H9 (cell line): ENCODE results near the gene FAM9C. TPM values are rescaled to one million over a fixed set of nuclear protein-coding genes. Genes with fewer than 3 reads are reported as not detected.

Source experiments
- DNase-seq: peaks from one replicate; pipeline ENCODE4 v3.0.0-alpha.2; 2017
- H2AFZ ChIP-seq: one replicate; pipeline ENCODE4 v1.6.1; 2013; ENCODE audit warnings: mild to moderate bottlenecking, low read length, control low read depth, moderate library complexity
- H2AK5ac ChIP-seq: 2 replicates; pipeline ENCODE4 v1.6.1; 2013; ENCODE audit warnings: low read length, control low read depth, mixed read lengths; ENCODE audit not compliant: insufficient read length
- H2BK120ac ChIP-seq: one replicate; pipeline ENCODE4 v1.6.1; 2013; ENCODE audit warnings: low read depth, mild to moderate bottlenecking, low read length, control low read depth, inconsistent platforms; ENCODE audit not compliant: poor library complexity, severe bottlenecking
- H2BK12ac ChIP-seq: 2 replicates; pipeline ENCODE4 v1.6.1; 2013; ENCODE audit warnings: low read length, control low read depth, mixed read lengths, low read depth; ENCODE audit not compliant: insufficient read length
- H2BK15ac ChIP-seq: 2 replicates; pipeline ENCODE4 v1.6.1; 2013; ENCODE audit warnings: low read depth, low read length, control low read depth
- H2BK20ac ChIP-seq: one replicate; pipeline ENCODE4 v1.6.1; 2013; ENCODE audit warnings: low read depth, mild to moderate bottlenecking, low read length, control low read depth, inconsistent platforms; ENCODE audit not compliant: poor library complexity, severe bottlenecking
- H2BK5ac ChIP-seq: 2 replicates; pipeline ENCODE4 v1.6.1; 2013; ENCODE audit warnings: low read length, control low read depth, mixed read lengths; ENCODE audit not compliant: insufficient read length
- H3K14ac ChIP-seq: 2 replicates; pipeline ENCODE4 v1.6.1; 2013; ENCODE audit warnings: low read length, control low read depth; ENCODE audit not compliant: insufficient read depth
- H3K18ac ChIP-seq: 2 replicates; pipeline ENCODE4 v1.6.1; 2013; ENCODE audit warnings: low read depth, mild to moderate bottlenecking, mixed read lengths, low read length, control low read depth; ENCODE audit not compliant: insufficient read length
- H3K23ac ChIP-seq: 2 replicates; pipeline ENCODE4 v1.6.1; 2013; ENCODE audit warnings: low read length, control low read depth, mixed read lengths, low read depth; ENCODE audit not compliant: insufficient read length
- H3K23me2 ChIP-seq: 2 replicates; pipeline ENCODE4 v1.6.1; 2013; ENCODE audit warnings: low read depth, mild to moderate bottlenecking, mixed read lengths, low read length, control low read depth; ENCODE audit not compliant: insufficient read length, poor library complexity, severe bottlenecking
- H3K27ac ChIP-seq: 2 replicates; pipeline ENCODE4 v1.5.1; 2013; ENCODE audit warnings: low read length, control low read depth, mixed read lengths, low read depth; ENCODE audit not compliant: insufficient read length
- H3K27me3 ChIP-seq: 2 replicates; pipeline ENCODE4 v1.6.1; 2013; ENCODE audit warnings: low read length, control low read depth, inconsistent platforms; ENCODE audit not compliant: insufficient read depth
- H3K4ac ChIP-seq: 2 replicates; pipeline ENCODE4 v1.6.1; 2013; ENCODE audit warnings: low read depth, mild to moderate bottlenecking, control low read depth, inconsistent platforms, low read length, moderate library complexity
- H3K4me1 ChIP-seq: 2 replicates; pipeline ENCODE4 v1.6.1; 2013; ENCODE audit warnings: low read length, control low read depth, inconsistent platforms; ENCODE audit not compliant: insufficient read depth
- H3K4me2 ChIP-seq: 2 replicates; pipeline ENCODE4 v1.6.1; 2013; ENCODE audit warnings: low read length, control low read depth, mixed read lengths; ENCODE audit not compliant: insufficient read length, insufficient read depth
- H3K56ac ChIP-seq: 2 replicates; pipeline ENCODE4 v1.6.1; 2013; ENCODE audit warnings: low read depth, mild to moderate bottlenecking, mixed read lengths, low read length, control low read depth; ENCODE audit not compliant: insufficient read length
- H3K79me1 ChIP-seq: 2 replicates; pipeline ENCODE4 v1.6.1; 2013; ENCODE audit warnings: low read depth, mild to moderate bottlenecking, moderate library complexity, low read length, control low read depth, inconsistent platforms; ENCODE audit not compliant: insufficient read depth, poor library complexity, severe bottlenecking
- H3K79me2 ChIP-seq: 2 replicates; pipeline ENCODE4 v1.6.1; 2013; ENCODE audit warnings: low read length, control low read depth, inconsistent platforms; ENCODE audit not compliant: insufficient read depth
- H3K9ac ChIP-seq: 2 replicates; pipeline ENCODE4 v1.6.1; 2013; ENCODE audit warnings: low read length, control low read depth, mixed read lengths; ENCODE audit not compliant: insufficient read length; ENCODE audit errors: extremely low read depth
- H3K9me3 ChIP-seq: one replicate; pipeline ENCODE4 v1.6.1; 2013; ENCODE audit warnings: low read depth, low read length, inconsistent platforms; ENCODE audit not compliant: control insufficient read depth
- H3T11ph ChIP-seq: one replicate; pipeline ENCODE4 v1.6.1; 2013; ENCODE audit warnings: mild to moderate bottlenecking, low read length, control low read depth, inconsistent platforms
- H4K20me1 ChIP-seq: one replicate; pipeline ENCODE4 v1.6.1; 2013; ENCODE audit not compliant: control insufficient read depth, insufficient read length, insufficient read depth
- H4K5ac ChIP-seq: 2 replicates; pipeline ENCODE4 v1.6.1; 2013; ENCODE audit warnings: low read depth, mild to moderate bottlenecking, mixed read lengths, low read length, control low read depth; ENCODE audit not compliant: insufficient read length
- H4K8ac ChIP-seq: replicated peaks from 2 replicates; pipeline ENCODE4 v1.6.1; 2013; ENCODE audit warnings: low read length, control low read depth, mixed read lengths, low read depth; ENCODE audit not compliant: insufficient read length
- H4K91ac ChIP-seq: 2 replicates; pipeline ENCODE4 v1.6.1; 2013; ENCODE audit warnings: low read depth, mild to moderate bottlenecking, moderate library complexity, mixed read lengths, low read length, control low read depth; ENCODE audit not compliant: insufficient read length
- H3K27ac Mint-ChIP-seq, 3 experiments: 2 replicates in 2 of 3; 3 replicates in 1 of 3; pipeline ENCODE4 v1.8.0; 2020 to 2021; ENCODE audit warnings: mixed read lengths in 3 of 3, mild to moderate bottlenecking in 1 of 3, moderate library complexity in 1 of 3
- H3K27me3 Mint-ChIP-seq: 2 replicates; pipeline ENCODE4 v1.8.0; 2021; ENCODE audit warnings: low read depth, mild to moderate bottlenecking, moderate library complexity, mixed read lengths
- H3K36me3 Mint-ChIP-seq, 3 experiments: 2 replicates in 2 of 3; 3 replicates in 1 of 3; pipeline ENCODE4 v1.8.0; 2020 to 2021; ENCODE audit warnings: low read depth in 3 of 3, mixed read lengths in 3 of 3; ENCODE audit not compliant: insufficient read depth in 1 of 3
- H3K4me1 Mint-ChIP-seq, 2 experiments: 2 replicates each; pipeline ENCODE4 v1.8.0; 2020; ENCODE audit warnings: mixed read lengths in 2 of 2
- H3K4me3 Mint-ChIP-seq, 2 experiments: 2 replicates in 1 of 2; 3 replicates in 1 of 2; pipeline ENCODE4 v1.8.0; 2020 to 2021; ENCODE audit warnings: mild to moderate bottlenecking in 2 of 2, mixed read lengths in 2 of 2, moderate library complexity in 1 of 2
- H3K9me3 Mint-ChIP-seq, 2 experiments: 2 replicates in 1 of 2; 3 replicates in 1 of 2; pipeline ENCODE4 v1.8.0; 2020; ENCODE audit warnings: mild to moderate bottlenecking in 2 of 2, mixed read lengths in 2 of 2, moderate library complexity in 1 of 2
- WGBS: extraction: QIAGEN DNeasy Blood & Tissue Kit; methylation state at CpG from one replicate; pipeline ENCODE4 v1.1.7; 2013; ENCODE audit warnings: missing lambda C conversion rate, low lambda C conversion rate, mixed read lengths; ENCODE audit not compliant: insufficient read length; ENCODE audit errors: extremely low coverage; 5-methylcytosine and 5-hydroxymethylcytosine counted together
- total RNA-seq: library from RNA; stranded (reverse); gene quantifications from 2 replicates; pipeline ENCODE4 v1.2.1, GENCODE V29; 2021
- TF ChIP-seq, protein P1 (sequence below): fragments of 200-600 bp; sonication (generic); conservative IDR thresholded peaks from 3 replicates; pipeline ENCODE4 v1.8.0; 2021; ENCODE audit warnings: antibody characterized with exemption, mild to moderate bottlenecking

Gene FAM9C
- total RNA-seq, 1 experiment from 2014 or later: not detected

GRCh38 chrX:13014111-13015096, 30.0 kb downstream of the FAM9C start:
- H2BK20ac ChIP-seq: no peak overlapping the region
- H3K79me2 ChIP-seq: no peaks in the 10 kb centered on the region
- no peak overlapping the region for H4K8ac ChIP-seq
- TF ChIP-seq, protein P1, sequence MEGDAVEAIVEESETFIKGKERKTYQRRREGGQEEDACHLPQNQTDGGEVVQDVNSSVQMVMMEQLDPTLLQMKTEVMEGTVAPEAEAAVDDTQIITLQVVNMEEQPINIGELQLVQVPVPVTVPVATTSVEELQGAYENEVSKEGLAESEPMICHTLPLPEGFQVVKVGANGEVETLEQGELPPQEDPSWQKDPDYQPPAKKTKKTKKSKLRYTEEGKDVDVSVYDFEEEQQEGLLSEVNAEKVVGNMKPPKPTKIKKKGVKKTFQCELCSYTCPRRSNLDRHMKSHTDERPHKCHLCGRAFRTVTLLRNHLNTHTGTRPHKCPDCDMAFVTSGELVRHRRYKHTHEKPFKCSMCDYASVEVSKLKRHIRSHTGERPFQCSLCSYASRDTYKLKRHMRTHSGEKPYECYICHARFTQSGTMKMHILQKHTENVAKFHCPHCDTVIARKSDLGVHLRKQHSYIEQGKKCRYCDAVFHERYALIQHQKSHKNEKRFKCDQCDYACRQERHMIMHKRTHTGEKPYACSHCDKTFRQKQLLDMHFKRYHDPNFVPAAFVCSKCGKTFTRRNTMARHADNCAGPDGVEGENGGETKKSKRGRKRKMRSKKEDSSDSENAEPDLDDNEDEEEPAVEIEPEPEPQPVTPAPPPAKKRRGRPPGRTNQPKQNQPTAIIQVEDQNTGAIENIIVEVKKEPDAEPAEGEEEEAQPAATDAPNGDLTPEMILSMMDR: no peak
- H2BK120ac ChIP-seq: no peak overlapping the region
- no peak overlapping the region for H3K4me2 ChIP-seq
- H3K27ac Mint-ChIP-seq: no peak overlapping the region
- H2AFZ ChIP-seq: no peak overlapping the region
- H3K27me3 ChIP-seq: no peaks in the 10 kb centered on the region
- no peak overlapping the region for H4K5ac ChIP-seq
- no peak overlapping the region for H2BK5ac ChIP-seq
- H3K36me3 Mint-ChIP-seq: peaks cover 2 to 5% (median 2%) of the 10 kb centered on the region in 3 experiments; a peak in 2 of 7 replicates
- no peak overlapping the region for H3K4ac ChIP-seq
- H3K4me1 ChIP-seq: no peaks in the 10 kb centered on the region
- H2AK5ac ChIP-seq: no peak overlapping the region
- no peaks in the 10 kb centered on the region for H3K79me1 ChIP-seq
- H3K27me3 Mint-ChIP-seq: 0 out of 2 replicates have a peak, but pooled peaks cover 2% of the 10 kb centered on the region
- no peaks in the 10 kb centered on the region for H3K9me3 ChIP-seq
- H4K20me1 ChIP-seq: no peaks in the 10 kb centered on the region
- H3K4me3 Mint-ChIP-seq: no peak overlapping the region
- no peak overlapping the region for H3T11ph ChIP-seq
- no peak overlapping the region for H3K27ac ChIP-seq
- H2BK12ac ChIP-seq: no peak overlapping the region
- H3K23me2 ChIP-seq: no peaks in the 10 kb centered on the region
- no peak overlapping the region for H3K18ac ChIP-seq
- H3K56ac ChIP-seq: no peak overlapping the region
- no peak for DNase-seq
- no peak overlapping the region for H3K9ac ChIP-seq
- no peak overlapping the region for H4K91ac ChIP-seq
- H3K14ac ChIP-seq: no peak overlapping the region
- no peak overlapping the region for H3K23ac ChIP-seq
- no peak overlapping the region for H2BK15ac ChIP-seq
- H3K4me1 Mint-ChIP-seq: peaks cover 21 to 25% of the 10 kb centered on the region in 2 experiments
- no CpG with 5 or more reads among the region's 7 CpGs for whole genome bisulfite sequencing
- peaks cover 57 to 72% of the 10 kb centered on the region in 2 experiments for H3K9me3 Mint-ChIP-seq
